HEK293 (cell line): ENCODE measurements around the gene RILPL1.

ENCODE experiments used
- SP2 ChIP-seq: fragments of 450-650 bp; formaldehyde crosslinking; IDR thresholded peaks from 2 replicates; pipeline ENCODE4 v1.5.1; 2016; ENCODE audit warnings: missing biosample characterization, missing genetic modification characterization
- ZBTB21 ChIP-seq: fragments of 450-650 bp; formaldehyde crosslinking; IDR thresholded peaks from 2 replicates; pipeline ENCODE4 v1.5.1; 2017; ENCODE audit warnings: missing biosample characterization, missing genetic modification characterization
- ZFP41 ChIP-seq: fragments of 450-650 bp; formaldehyde crosslinking; IDR thresholded peaks from 2 replicates; pipeline ENCODE4 v1.5.1; 2016; ENCODE audit warnings: missing biosample characterization, missing genetic modification characterization, borderline replicate concordance
- ZNF274 ChIP-seq, 2 experiments: fragments of 200-500 bp in 1 of 2; fragments of 450-650 bp in 1 of 2; sonication (Bioruptor generic) in 1 of 2; formaldehyde crosslinking in 1 of 2; IDR thresholded peaks; 2 replicates each; pipeline versions ENCODE4 v1.5.1 to v1.6.1; 2014 to 2016; ENCODE audit warnings: borderline replicate concordance in 1 of 2, inconsistent platforms in 1 of 2, low read length in 1 of 2, missing biosample characterization in 1 of 2, missing genetic modification characterization in 1 of 2
- ZNF670 ChIP-seq: fragments of 450-650 bp; formaldehyde crosslinking; IDR thresholded peaks from 2 replicates; pipeline ENCODE4 v1.5.1; 2016; ENCODE audit warnings: missing biosample characterization, missing genetic modification characterization, low read depth

- TF ChIP-seq ZBTB21 (tag by site-specific recombination) (no peak), ZFP41 (tag by site-specific recombination) (no peak), SP2 (no peak), ZNF274 (IDR thresholded peaks at IDR 0.05; ENCODE audit: low read length) (no peak), ZNF274 (tag by site-specific recombination; IDR thresholded peaks at IDR 0.05; ENCODE audit: borderline replicate concordance) (no peak), ZNF670 (tag by site-specific recombination) (no peak)
Observed at GRCh38 chr12:123578243-123578642, 44.7 kb upstream of the RILPL1 start.
